ENCODE data around the gene KCNIP4.

GRCh38 chr4:20890761-20891160 is 1057.8 kb downstream of the KCNIP4 start:
- no peak for TF ChIP-seq CTCF (conservative IDR thresholded peaks at IDR 0.05; ENCODE audit: low read length)
- no peak for TF ChIP-seq EZH2phosphoT487 (IDR thresholded peaks at IDR 0.05; ENCODE audit: borderline replicate concordance)
